ENCODE results near the gene P3R3URF. TPM values are rescaled to one million over a fixed set of nuclear protein-coding genes. Genes with fewer than 3 reads are reported as not detected.

Gene P3R3URF
- total RNA-seq, 4 donors from 2014 or later: not detected

DNA sequence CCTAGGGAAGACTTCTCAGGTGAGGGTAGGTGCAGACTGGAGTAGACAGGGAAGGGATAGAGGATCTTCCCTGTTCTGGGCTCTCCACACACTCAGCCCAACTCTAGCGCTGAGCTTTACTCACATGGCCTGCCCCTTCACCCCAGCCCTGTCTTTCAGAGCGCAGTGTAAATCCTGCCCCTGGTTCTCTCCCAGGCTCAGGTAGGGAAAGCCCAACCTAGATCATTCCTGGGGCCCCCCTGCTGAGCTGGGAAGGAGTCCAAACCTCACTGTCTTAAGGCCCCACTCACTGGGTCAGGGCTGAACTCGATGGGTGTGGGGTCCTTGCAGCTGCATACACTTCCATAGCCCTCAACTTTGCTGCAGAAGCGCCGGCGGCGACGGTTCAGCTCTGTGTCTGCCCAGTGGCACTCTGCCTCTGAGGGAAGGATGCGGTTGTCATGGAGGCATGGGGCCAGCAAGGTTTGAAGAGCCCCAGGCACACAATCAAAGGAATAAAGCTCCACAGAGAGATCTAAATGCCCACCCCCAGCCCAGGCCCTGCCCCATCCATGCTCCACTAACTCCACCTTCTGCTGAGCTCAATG lies 17.8 kb upstream of the P3R3URF start:
- no peaks in the 10 kb centered on the region for H3K27me3 ChIP-seq
- H3K4me3 ChIP-seq: no peak overlapping the region
- peaks cover 0 to 62% (median 0%) of the 10 kb centered on the region in 3 donors for H3K36me3 ChIP-seq
- DNase-seq: no peak
- H3K27ac ChIP-seq: no peak overlapping the region
- no peak for TF ChIP-seq POLR2A (IDR thresholded peaks at IDR 0.05)
- no peak for TF ChIP-seq CTCF (IDR thresholded peaks at IDR 0.05)
- peaks cover 6 to 16% (median 10%) of the 10 kb centered on the region in 4 donors for H3K4me1 ChIP-seq
- H3K9me3 ChIP-seq: no peaks in the 10 kb centered on the region

DNA sequence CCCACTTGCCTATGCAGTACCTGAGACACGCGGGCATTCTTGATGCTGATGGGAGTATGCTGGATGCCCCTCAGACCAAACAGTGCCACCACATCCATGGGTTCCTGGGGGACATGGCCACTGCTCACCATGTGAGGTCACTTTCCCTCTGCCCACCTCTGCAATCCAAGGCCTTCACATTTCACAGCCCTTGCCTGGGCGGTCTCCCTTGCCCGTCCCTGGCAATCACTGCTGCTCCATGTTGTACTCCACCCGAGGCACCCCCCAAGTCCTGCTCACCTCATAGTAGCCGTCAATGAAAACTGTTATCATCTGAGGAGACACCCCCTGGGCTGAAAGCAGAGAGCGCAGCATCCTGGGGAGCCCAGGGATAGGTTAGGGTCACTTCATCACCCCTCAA lies 17.0 kb upstream of the P3R3URF start:
- Histone ChIP-seq H3K4me3 (no peak overlapping the region), H3K4me1 (peaks cover 6 to 18% (median 8%) of the 10 kb centered on the region in 4 donors), H3K27me3 (no peaks in the 10 kb centered on the region), H3K36me3 (peaks cover 0 to 68% (median 0%) of the 10 kb centered on the region in 3 donors), H3K9me3 (no peaks in the 10 kb centered on the region), H3K27ac (no peak overlapping the region)
- TF ChIP-seq POLR2A (IDR thresholded peaks at IDR 0.05) (no peak), CTCF (IDR thresholded peaks at IDR 0.05) (no peak)
- DNase-seq: no peak

DNA sequence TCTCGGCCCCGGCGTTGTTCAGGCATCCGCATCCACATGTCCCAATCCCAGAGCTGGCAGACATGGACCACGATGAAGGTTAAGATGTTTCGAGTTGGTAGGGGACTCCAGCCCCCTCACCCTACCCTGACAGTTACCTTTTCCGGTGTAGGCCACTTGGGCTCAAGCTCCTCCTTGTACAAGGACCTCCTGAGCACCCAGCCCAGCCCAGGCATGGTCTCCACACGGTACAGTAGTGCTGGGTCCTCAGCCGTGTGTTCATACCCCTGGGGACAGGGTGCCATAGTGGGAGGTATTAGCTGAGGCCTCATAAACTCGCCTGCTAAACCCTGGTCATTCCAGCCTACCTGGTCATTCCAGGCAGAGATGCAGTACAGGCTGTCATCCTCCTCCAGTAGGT lies 15.9 kb upstream of the P3R3URF start:
- peaks cover 0 to 23% (median under 1%) of the 10 kb centered on the region in 4 donors for H3K4me1 ChIP-seq
- no peaks in the 10 kb centered on the region for H3K27me3 ChIP-seq
- no peak for DNase-seq
- H3K27ac ChIP-seq: no peak overlapping the region
- H3K36me3 ChIP-seq: peaks cover 0 to 80% (median 0%) of the 10 kb centered on the region in 3 donors
- TF ChIP-seq CTCF (IDR thresholded peaks at IDR 0.05) (no peak), POLR2A (IDR thresholded peaks at IDR 0.05) (no peak)
- H3K9me3 ChIP-seq: no peaks in the 10 kb centered on the region
- H3K4me3 ChIP-seq: no peak overlapping the region

- Histone ChIP-seq H3K4me3 (no peak overlapping the region), H3K9me3 (no peaks in the 10 kb centered on the region), H3K4me1 (peaks cover 0 to 21% (median 0%) of the 10 kb centered on the region in 4 donors), H3K36me3 (peaks cover 0 to 81% (median 0%) of the 10 kb centered on the region in 3 donors), H3K27ac (no peak overlapping the region), H3K27me3 (no peaks in the 10 kb centered on the region)
- TF ChIP-seq CTCF (IDR thresholded peaks at IDR 0.05) (no peak), POLR2A (IDR thresholded peaks at IDR 0.05) (no peak)
- DNase-seq: no peak
Observed at GRCh38 chr1:46191033-46191701, 14.9 kb upstream of the P3R3URF start.

DNA sequence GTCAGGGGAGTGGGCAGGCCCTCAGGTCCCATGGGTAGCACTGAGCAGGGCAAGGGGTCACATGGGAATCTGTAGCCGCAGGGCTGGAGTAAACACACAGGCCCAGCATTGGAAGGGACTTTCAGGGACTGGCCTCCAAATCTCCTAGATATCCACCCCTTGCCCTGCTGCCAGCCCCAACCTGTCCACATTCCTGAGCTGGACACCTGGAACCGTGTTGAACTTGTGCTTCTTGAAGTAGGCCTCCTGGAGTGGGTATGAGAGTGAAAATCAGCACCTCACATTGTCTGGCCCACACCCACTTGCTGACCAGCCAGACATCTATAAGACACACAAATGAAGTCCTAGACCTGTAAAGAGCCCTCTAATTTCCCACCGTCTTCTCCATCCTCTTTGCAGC lies 14.3 kb upstream of the P3R3URF start:
- H3K36me3 ChIP-seq: peaks cover 0 to 78% (median 0%) of the 10 kb centered on the region in 3 donors

More for the DNA sequence above, 14.3 kb upstream of the P3R3URF start:
- Histone ChIP-seq H3K27ac (no peak overlapping the region), H3K27me3 (no peaks in the 10 kb centered on the region), H3K9me3 (no peaks in the 10 kb centered on the region), H3K4me3 (no peak overlapping the region), H3K4me1 (peaks cover 0 to 23% (median 0%) of the 10 kb centered on the region in 4 donors)
- no peak for DNase-seq
- TF ChIP-seq CTCF (IDR thresholded peaks at IDR 0.05): no peak
- no peak for TF ChIP-seq POLR2A (IDR thresholded peaks at IDR 0.05)

Data from Peyer's patch (tissue), 4 donors.